Subcutaneous abdominal adipose tissue (tissue), 5 donors: Measurements from ENCODE around the gene SH3PXD2A.
"Not testable (repeated sequence)": the region's sequence is repeated elsewhere in the genome, so short reads cannot be mapped to it uniquely, and the experiment has no call there.

ENCODE experiments used
- H3K27ac ChIP-seq: one replicate; pipeline ENCODE4 v1.7.0; 2013; ENCODE audit warnings: low read depth, mild to moderate bottlenecking, inconsistent platforms, low read length, moderate library complexity
- H3K27me3 ChIP-seq, 5 donors: one replicate each; pipeline ENCODE4 v1.7.0; 2013; ENCODE audit warnings: low read length in 5 of 5, inconsistent platforms in 1 of 5; ENCODE audit not compliant: control insufficient read depth in 5 of 5, insufficient read depth in 4 of 5
- H3K36me3 ChIP-seq, 5 donors: one replicate each; pipeline ENCODE4 v1.7.0; 2013; ENCODE audit warnings: low read length in 5 of 5; ENCODE audit not compliant: control insufficient read depth in 5 of 5, insufficient read depth in 5 of 5
- H3K4me1 ChIP-seq, 5 donors: one replicate each; pipeline ENCODE4 v1.7.0; 2013; ENCODE audit warnings: low read length in 5 of 5, mild to moderate bottlenecking in 3 of 5, moderate library complexity in 1 of 5; ENCODE audit not compliant: control insufficient read depth in 5 of 5, insufficient read depth in 5 of 5
- H3K4me3 ChIP-seq, 5 donors: one replicate each; pipeline ENCODE4 v1.7.0; 2013; ENCODE audit warnings: low read length in 5 of 5, low read depth in 1 of 5
- H3K9ac ChIP-seq, 5 donors: one replicate each; pipeline ENCODE4 v1.7.0; 2013; ENCODE audit warnings: low read length in 5 of 5, mild to moderate bottlenecking in 4 of 5, moderate library complexity in 3 of 5
- H3K9me3 ChIP-seq, 5 donors: one replicate each; pipeline ENCODE4 v1.7.0; 2013; ENCODE audit warnings: low read length in 5 of 5; ENCODE audit not compliant: control insufficient read depth in 5 of 5
- donor health status: healthy.
- donor health status: healthy.
- donor health status: healthy.
- donor health status: healthy.
- donor health status: healthy.

Gene SH3PXD2A

GRCh38 chr10:103610921-103611511, 244.4 kb downstream of the SH3PXD2A start:
- Histone ChIP-seq H3K27me3 (no peaks in the 10 kb centered on the region), H3K9ac (peak overlapping the region in 1 of 5 donors; percentile 19), H3K4me3 (no peak overlapping the region), H3K36me3 (peaks cover 9 to 53% (median 51%) of the 10 kb centered on the region in 5 donors), H3K27ac (no peak overlapping the region), H3K9me3 (no peaks in the 10 kb centered on the region), H3K4me1 (peaks cover 6 to 20% (median 17%) of the 10 kb centered on the region in 5 donors)

GRCh38 chr10:103610083-103610472, 245.3 kb downstream of the SH3PXD2A start:
- Histone ChIP-seq H3K9me3 (no peaks in the 10 kb centered on the region), H3K4me3 (no peak overlapping the region), H3K4me1 (peaks cover 2 to 17% (median 11%) of the 10 kb centered on the region in 5 donors), H3K27ac (no peak overlapping the region), H3K27me3 (no peaks in the 10 kb centered on the region), H3K9ac (no peak overlapping the region), H3K36me3 (peaks cover 9 to 61% (median 51%) of the 10 kb centered on the region in 5 donors)

GRCh38 chr10:103609231-103610082, 245.9 kb downstream of the SH3PXD2A start:
- no peak overlapping the region for H3K4me3 ChIP-seq
- H3K9ac ChIP-seq, result no peak overlapping the region
- H3K27ac ChIP-seq, result no peak overlapping the region
- H3K27me3 ChIP-seq, result no peaks in the 10 kb centered on the region
- H3K9me3 ChIP-seq, result no peaks in the 10 kb centered on the region
- peaks cover 0 to 11% (median 5%) of the 10 kb centered on the region in 5 donors for H3K4me1 ChIP-seq
- peaks cover 9 to 67% (median 56%) of the 10 kb centered on the region in 5 donors for H3K36me3 ChIP-seq

GRCh38 chr10:103608056-103608455, 247.3 kb downstream of the SH3PXD2A start:
- not testable (repeated sequence) for H3K4me1 ChIP-seq, H3K9ac ChIP-seq, H3K27me3 ChIP-seq, H3K27ac ChIP-seq, H3K9me3 ChIP-seq, H3K4me3 ChIP-seq
- peaks cover 6 to 74% (median 63%) of the 10 kb centered on the region in 5 donors for H3K36me3 ChIP-seq

GRCh38 chr10:103607051-103607450, 248.3 kb downstream of the SH3PXD2A start:
- H3K4me3 ChIP-seq, H3K9me3 ChIP-seq, H3K27ac ChIP-seq, H3K9ac ChIP-seq, H3K27me3 ChIP-seq, H3K4me1 ChIP-seq: not testable (repeated sequence)
- peaks cover 6 to 74% (median 63%) of the 10 kb centered on the region in 5 donors for H3K36me3 ChIP-seq

- not testable (repeated sequence) for H3K9ac ChIP-seq, H3K27me3 ChIP-seq, H3K9me3 ChIP-seq, H3K4me3 ChIP-seq, H3K27ac ChIP-seq, H3K4me1 ChIP-seq
- H3K36me3 ChIP-seq, result peaks cover 0 to 74% (median 65%) of the 10 kb centered on the region in 5 donors
Observed at GRCh38 chr10:103606097-103606438, 249.3 kb downstream of the SH3PXD2A start.

GRCh38 chr10:103605359-103606096, 249.8 kb downstream of the SH3PXD2A start:
- H3K4me3 ChIP-seq, result no peak overlapping the region
- H3K9ac ChIP-seq, result no peak overlapping the region
- no peaks in the 10 kb centered on the region for H3K27me3 ChIP-seq
- H3K9me3 ChIP-seq, result no peaks in the 10 kb centered on the region
- peaks cover 0 to 74% (median 63%) of the 10 kb centered on the region in 5 donors for H3K36me3 ChIP-seq
- no peak overlapping the region for H3K27ac ChIP-seq
- H3K4me1 ChIP-seq, result peaks cover 0 to 7% (median 0%) of the 10 kb centered on the region in 5 donors

GRCh38 chr10:103603382-103603781, 252.0 kb downstream of the SH3PXD2A start:
- H3K36me3 ChIP-seq, result peaks cover 0 to 62% (median 45%) of the 10 kb centered on the region in 5 donors
- H3K27me3 ChIP-seq, result no peaks in the 10 kb centered on the region
- H3K9me3 ChIP-seq, result no peaks in the 10 kb centered on the region
- no peak overlapping the region for H3K4me3 ChIP-seq
- no peak overlapping the region for H3K9ac ChIP-seq
- no peak overlapping the region for H3K27ac ChIP-seq
- peaks cover 0 to 7% (median 0%) of the 10 kb centered on the region in 5 donors for H3K4me1 ChIP-seq

- peaks cover 0 to 7% (median 0%) of the 10 kb centered on the region in 5 donors for H3K4me1 ChIP-seq
- no peaks in the 10 kb centered on the region for H3K9me3 ChIP-seq
- no peak overlapping the region for H3K4me3 ChIP-seq
- no peak overlapping the region for H3K27ac ChIP-seq
- H3K9ac ChIP-seq, result no peak overlapping the region
- H3K27me3 ChIP-seq, result no peaks in the 10 kb centered on the region
- peaks cover 0 to 62% (median 45%) of the 10 kb centered on the region in 5 donors for H3K36me3 ChIP-seq
Observed at GRCh38 chr10:103602852-103603155, 252.6 kb downstream of the SH3PXD2A start.
